ENCODE data around the gene KCNIP3.

Gene KCNIP3

DNA sequence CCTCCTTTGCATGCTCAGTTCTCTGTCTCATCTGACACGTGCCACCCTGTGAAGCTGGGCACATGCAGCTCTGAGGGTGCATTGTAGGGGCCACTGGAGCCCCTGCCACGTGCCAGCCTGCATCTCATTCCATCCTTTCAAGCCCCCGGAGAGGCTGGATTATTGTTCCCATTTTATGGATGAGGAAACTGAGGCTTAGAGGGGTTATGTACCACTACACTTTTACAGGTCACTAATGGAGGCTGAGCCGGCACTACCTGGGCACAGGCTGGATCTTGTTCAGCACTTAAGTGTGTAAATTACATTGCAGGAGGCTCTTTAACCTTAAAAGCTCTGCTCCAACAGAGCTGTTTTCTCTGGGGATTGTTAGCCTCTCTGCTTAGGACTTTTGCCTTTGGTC is 47.5 kb downstream of the KCNIP3 start:
- H2AFZ ChIP-seq (ENCODE audit: low read length), result no peak overlapping the region
- H2BK5ac ChIP-seq (ENCODE audit: low read length), result no peak overlapping the region
- no peak overlapping the region for H3K23ac ChIP-seq (ENCODE audit: low read depth, low read length, poor library complexity)
- no peak overlapping the region for H3K4me2 ChIP-seq (ENCODE audit: insufficient read depth, low read length, poor library complexity, severe bottlenecking)
- H2BK120ac ChIP-seq (ENCODE audit: low read depth, low read length), result no peak overlapping the region
- H3K9me3 ChIP-seq (replicated peaks in 1 of 2; ENCODE audit: control insufficient read depth in 2 of 2, insufficient read depth in 1 of 2, low read depth in 1 of 2, low read length in 2 of 2), result no peaks in the 10 kb centered on the region
- H3K36me3 ChIP-seq (replicated peaks in 1 of 2; ENCODE audit: control insufficient read depth in 2 of 2, insufficient read depth in 2 of 2, low read length in 2 of 2), result no peaks in the 10 kb centered on the region
- no peak overlapping the region for H2BK15ac ChIP-seq (ENCODE audit: low read length)
- H4K8ac ChIP-seq (ENCODE audit: low read depth, low read length), result no peak overlapping the region
- H3K9ac ChIP-seq (ENCODE audit: low read depth, low read length, poor library complexity), result no peak overlapping the region
- H3K27me3 ChIP-seq (ENCODE audit: control insufficient read depth in 3 of 3, insufficient read depth in 3 of 3, low read depth in 1 of 3, low read length in 3 of 3), result peaks cover 7 to 80% (median 39%) of the 10 kb centered on the region in 3 experiments
- no peak overlapping the region for H2AK5ac ChIP-seq (ENCODE audit: low read depth, low read length)
- no peak overlapping the region for H2BK12ac ChIP-seq (ENCODE audit: low read length)
- H4K91ac ChIP-seq (ENCODE audit: low read depth, low read length, poor library complexity), result no peak overlapping the region
- no peak overlapping the region for H3K4me3 ChIP-seq (ENCODE audit: low read length in 2 of 2)
- DNase-seq (ENCODE audit: low spot score), result no peak
- H3K4me1 ChIP-seq (ENCODE audit: control insufficient read depth in 2 of 2, insufficient read depth in 1 of 2, low read depth in 1 of 2, low read length in 2 of 2), result peaks cover 3 to 9% of the 10 kb centered on the region in 2 donors
- no CpG with 5 or more reads among the region's 4 CpGs for WGBS, 2 donors (ENCODE audit: extremely low coverage in 2 of 2, insufficient read length in 2 of 2, insufficient replicate concordance in 1 of 2)
- no peak overlapping the region for H3K18ac ChIP-seq (ENCODE audit: low read length)
- no peak overlapping the region for H3K4ac ChIP-seq (ENCODE audit: low read length)
- no peaks in the 10 kb centered on the region for H3K79me1 ChIP-seq (ENCODE audit: low read depth, low read length)
- no peak overlapping the region for H3K27ac ChIP-seq (replicated peaks; ENCODE audit: low read length)
- no peak overlapping the region for H3K14ac ChIP-seq (ENCODE audit: low read length)

DNA sequence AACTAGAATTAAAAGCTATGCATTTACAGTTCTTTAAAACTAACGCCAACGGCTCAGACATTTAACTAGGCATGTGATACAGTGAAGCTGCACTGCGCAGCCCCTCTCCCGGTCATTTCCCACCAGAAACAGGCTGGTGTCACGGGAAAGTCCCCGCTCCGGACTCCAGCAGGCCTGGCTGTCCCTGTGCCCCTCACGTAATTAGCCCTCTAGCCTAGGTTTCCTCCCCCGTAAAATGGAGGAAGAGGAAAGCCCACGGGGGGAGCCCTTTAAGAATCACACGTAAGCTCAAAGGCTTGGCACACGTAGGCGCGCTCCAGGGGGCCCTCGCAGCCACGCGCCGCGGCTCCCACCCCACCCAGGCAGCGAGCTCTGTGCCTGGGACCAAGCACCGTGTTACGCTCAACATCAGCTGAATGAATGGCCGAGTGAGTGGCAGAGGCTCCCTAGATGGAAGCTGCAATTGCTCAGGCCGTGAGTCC is 48.0 kb downstream of the KCNIP3 start:
- H2AFZ ChIP-seq (ENCODE audit: low read length), result peak overlapping the region; percentile 96
- H3K4me3 ChIP-seq (ENCODE audit: low read length in 2 of 2), result peak overlapping the region; percentile 33 to 48
- no peak overlapping the region for H3K9ac ChIP-seq (ENCODE audit: low read depth, low read length, poor library complexity)
- no peak overlapping the region for H3K4ac ChIP-seq (ENCODE audit: low read length)
- no CpG with 5 or more reads among the region's 24 CpGs for WGBS, 2 donors (ENCODE audit: extremely low coverage in 2 of 2, insufficient read length in 2 of 2, insufficient replicate concordance in 1 of 2)
- H3K18ac ChIP-seq (ENCODE audit: low read length), result no peak overlapping the region
- no peak for DNase-seq (ENCODE audit: low spot score)
- no peak overlapping the region for H3K14ac ChIP-seq (ENCODE audit: low read length)
- no peak overlapping the region for H2BK15ac ChIP-seq (ENCODE audit: low read length)
- no peaks in the 10 kb centered on the region for H3K36me3 ChIP-seq (replicated peaks in 1 of 2; ENCODE audit: control insufficient read depth in 2 of 2, insufficient read depth in 2 of 2, low read length in 2 of 2)
- H3K4me2 ChIP-seq (ENCODE audit: insufficient read depth, low read length, poor library complexity, severe bottlenecking), result peak overlapping the region; percentile 52
- H3K27ac ChIP-seq (replicated peaks; ENCODE audit: low read length), result no peak overlapping the region
- no peak overlapping the region for H4K8ac ChIP-seq (ENCODE audit: low read depth, low read length)
- H2BK12ac ChIP-seq (ENCODE audit: low read length), result no peak overlapping the region
- H3K4me1 ChIP-seq (ENCODE audit: control insufficient read depth in 2 of 2, insufficient read depth in 1 of 2, low read depth in 1 of 2, low read length in 2 of 2), result peaks cover 3 to 9% of the 10 kb centered on the region in 2 donors
- no peak overlapping the region for H2AK5ac ChIP-seq (ENCODE audit: low read depth, low read length)
- no peaks in the 10 kb centered on the region for H3K9me3 ChIP-seq (replicated peaks in 1 of 2; ENCODE audit: control insufficient read depth in 2 of 2, insufficient read depth in 1 of 2, low read depth in 1 of 2, low read length in 2 of 2)
- H2BK5ac ChIP-seq (ENCODE audit: low read length), result no peak overlapping the region
- H2BK120ac ChIP-seq (ENCODE audit: low read depth, low read length), result no peak overlapping the region
- H3K23ac ChIP-seq (ENCODE audit: low read depth, low read length, poor library complexity), result peak overlapping the region; percentile 62
- H3K27me3 ChIP-seq (ENCODE audit: control insufficient read depth in 3 of 3, insufficient read depth in 3 of 3, low read depth in 1 of 3, low read length in 3 of 3), result peaks cover 7 to 85% (median 39%) of the 10 kb centered on the region in 3 experiments
- no peaks in the 10 kb centered on the region for H3K79me1 ChIP-seq (ENCODE audit: low read depth, low read length)
- no peak overlapping the region for H4K91ac ChIP-seq (ENCODE audit: low read depth, low read length, poor library complexity)

- H3K4me1 ChIP-seq (ENCODE audit: control insufficient read depth in 2 of 2, insufficient read depth in 1 of 2, low read depth in 1 of 2, low read length in 2 of 2), result peaks cover 3 to 9% of the 10 kb centered on the region in 2 donors
- no peak overlapping the region for H3K14ac ChIP-seq (ENCODE audit: low read length)
- no peaks in the 10 kb centered on the region for H3K9me3 ChIP-seq (replicated peaks in 1 of 2; ENCODE audit: control insufficient read depth in 2 of 2, insufficient read depth in 1 of 2, low read depth in 1 of 2, low read length in 2 of 2)
- H3K27ac ChIP-seq (replicated peaks; ENCODE audit: low read length), result no peak overlapping the region
- H2BK120ac ChIP-seq (ENCODE audit: low read depth, low read length), result no peak overlapping the region
- no peaks in the 10 kb centered on the region for H3K36me3 ChIP-seq (replicated peaks in 1 of 2; ENCODE audit: control insufficient read depth in 2 of 2, insufficient read depth in 2 of 2, low read length in 2 of 2)
- H2AK5ac ChIP-seq (ENCODE audit: low read depth, low read length), result no peak overlapping the region
- DNase-seq (ENCODE audit: low spot score), result peak; percentile 70
- H3K4me3 ChIP-seq (ENCODE audit: low read length in 2 of 2), result peak overlapping the region; percentile 48 to 81
- peak overlapping the region; percentile 90 for H3K4me2 ChIP-seq (ENCODE audit: insufficient read depth, low read length, poor library complexity, severe bottlenecking)
- no CpG with 5 or more reads among the region's 65 CpGs for WGBS, 2 donors (ENCODE audit: extremely low coverage in 2 of 2, insufficient read length in 2 of 2, insufficient replicate concordance in 1 of 2)
- H3K27me3 ChIP-seq (ENCODE audit: control insufficient read depth in 3 of 3, insufficient read depth in 3 of 3, low read depth in 1 of 3, low read length in 3 of 3), result peaks cover 7 to 89% (median 39%) of the 10 kb centered on the region in 3 experiments
- H3K18ac ChIP-seq (ENCODE audit: low read length), result peak overlapping the region; percentile 78
- H3K23ac ChIP-seq (ENCODE audit: low read depth, low read length, poor library complexity), result peak overlapping the region; percentile 62
- H3K4ac ChIP-seq (ENCODE audit: low read length), result no peak overlapping the region
- H4K91ac ChIP-seq (ENCODE audit: low read depth, low read length, poor library complexity), result no peak overlapping the region
- no peak overlapping the region for H3K9ac ChIP-seq (ENCODE audit: low read depth, low read length, poor library complexity)
- no peaks in the 10 kb centered on the region for H3K79me1 ChIP-seq (ENCODE audit: low read depth, low read length)
- no peak overlapping the region for H2BK5ac ChIP-seq (ENCODE audit: low read length)
- no peak overlapping the region for H2BK15ac ChIP-seq (ENCODE audit: low read length)
- H4K8ac ChIP-seq (ENCODE audit: low read depth, low read length), result no peak overlapping the region
- peak overlapping the region; percentile 96 for H2AFZ ChIP-seq (ENCODE audit: low read length)
- H2BK12ac ChIP-seq (ENCODE audit: low read length), result no peak overlapping the region
Observed at GRCh38 chr2:95345563-95346230, 48.5 kb downstream of the KCNIP3 start.

GRCh38 chr2:95346231-95346737 is 49.1 kb downstream of the KCNIP3 start:
- Histone ChIP-seq H2BK120ac (ENCODE audit: low read depth, low read length) (no peak overlapping the region), H3K27ac (replicated peaks; ENCODE audit: low read length) (no peak overlapping the region), H2BK12ac (ENCODE audit: low read length) (no peak overlapping the region), H3K18ac (ENCODE audit: low read length) (no peak overlapping the region), H2AK5ac (ENCODE audit: low read depth, low read length) (no peak overlapping the region), H3K23ac (ENCODE audit: low read depth, low read length, poor library complexity) (peak overlapping the region; percentile 36), H3K4ac (ENCODE audit: low read length) (no peak overlapping the region), H3K36me3 (replicated peaks in 1 of 2; ENCODE audit: control insufficient read depth in 2 of 2, insufficient read depth in 2 of 2, low read length in 2 of 2) (no peaks in the 10 kb centered on the region), H4K8ac (ENCODE audit: low read depth, low read length) (no peak overlapping the region), H3K14ac (ENCODE audit: low read length) (no peak overlapping the region), H3K79me1 (ENCODE audit: low read depth, low read length) (no peaks in the 10 kb centered on the region), H3K4me3 (ENCODE audit: low read length in 2 of 2) (peak overlapping the region; percentile 48 to 81), H4K91ac (ENCODE audit: low read depth, low read length, poor library complexity) (no peak overlapping the region), H3K9ac (ENCODE audit: low read depth, low read length, poor library complexity) (peak overlapping the region; percentile 86), H3K4me2 (ENCODE audit: insufficient read depth, low read length, poor library complexity, severe bottlenecking) (peak overlapping the region; percentile 90), H2AFZ (ENCODE audit: low read length) (peak overlapping the region; percentile 96), H2BK5ac (ENCODE audit: low read length) (no peak overlapping the region), H2BK15ac (ENCODE audit: low read length) (no peak overlapping the region), H3K27me3 (ENCODE audit: control insufficient read depth in 3 of 3, insufficient read depth in 3 of 3, low read depth in 1 of 3, low read length in 3 of 3) (peaks cover 7 to 86% (median 39%) of the 10 kb centered on the region in 3 experiments), H3K9me3 (replicated peaks in 1 of 2; ENCODE audit: control insufficient read depth in 2 of 2, insufficient read depth in 1 of 2, low read depth in 1 of 2, low read length in 2 of 2) (no peaks in the 10 kb centered on the region), H3K4me1 (ENCODE audit: control insufficient read depth in 2 of 2, insufficient read depth in 1 of 2, low read depth in 1 of 2, low read length in 2 of 2) (peaks cover 3 to 9% of the 10 kb centered on the region in 2 donors)
- WGBS, 2 donors (ENCODE audit: extremely low coverage in 2 of 2, insufficient read length in 2 of 2, insufficient replicate concordance in 1 of 2), result no CpG with 5 or more reads among the region's 88 CpGs
- peak; percentile 29 for DNase-seq (ENCODE audit: low spot score)

Measured in neuronal stem cell (in vitro differentiated cells).